Osteoblast (primary cell): ENCODE results near the gene CAMK2G. TPM values are rescaled to one million over a fixed set of nuclear protein-coding genes. Genes with fewer than 3 reads are reported as not detected.

Experiments used
- DNase-seq: peaks from one replicate; pipeline ENCODE4 v3.0.0; 2011; ENCODE audit warnings: low spot score, mixed read lengths; ENCODE audit not compliant: insufficient read length; ENCODE audit errors: missing footprints
- H2AFZ ChIP-seq: 2 replicates; pipeline ENCODE4 v1.6.0; 2011; ENCODE audit warnings: mild to moderate bottlenecking, low read length
- H3K27ac ChIP-seq: 2 replicates; pipeline ENCODE4 v1.5.1; 2011; ENCODE audit warnings: mild to moderate bottlenecking, low read depth, low read length, moderate library complexity
- H3K27me3 ChIP-seq: 2 replicates; pipeline ENCODE4 v1.6.0; 2012; ENCODE audit warnings: mild to moderate bottlenecking, control low read depth, inconsistent platforms, low read length, moderate library complexity; ENCODE audit not compliant: insufficient read depth
- H3K36me3 ChIP-seq: 2 replicates; pipeline ENCODE4 v1.5.1; 2011; ENCODE audit warnings: mild to moderate bottlenecking, low read length, control low read depth, moderate library complexity; ENCODE audit not compliant: insufficient read depth
- H3K4me1 ChIP-seq: 2 replicates; pipeline ENCODE4 v1.5.1; 2011; ENCODE audit warnings: mild to moderate bottlenecking, low read length, control low read depth, moderate library complexity; ENCODE audit not compliant: insufficient read depth
- H3K4me2 ChIP-seq: 2 replicates; pipeline ENCODE4 v1.6.0; 2011; ENCODE audit warnings: mild to moderate bottlenecking, low read length; ENCODE audit not compliant: insufficient read depth
- H3K4me3 ChIP-seq: fragments of 200-600 bp; sonication (generic); 3 replicates; pipeline ENCODE4 v1.5.1; 2012; ENCODE audit warnings: mild to moderate bottlenecking, low read length, inconsistent platforms; ENCODE audit not compliant: insufficient read depth
- H3K79me2 ChIP-seq: 2 replicates; pipeline ENCODE4 v1.6.0; 2012; ENCODE audit warnings: mild to moderate bottlenecking, low read length, control low read depth, inconsistent platforms; ENCODE audit not compliant: insufficient read depth
- H3K9me3 ChIP-seq: 2 replicates; pipeline ENCODE4 v1.5.1; 2011; ENCODE audit warnings: low read depth, low read length, control low read depth
- H4K20me1 ChIP-seq: 2 replicates; pipeline ENCODE4 v1.6.0; 2012; ENCODE audit warnings: mild to moderate bottlenecking, low read length, control low read depth; ENCODE audit not compliant: insufficient read depth
- CTCF ChIP-seq: IDR thresholded peaks from 2 replicates; pipeline ENCODE4 v1.5.1; 2011; ENCODE audit warnings: mild to moderate bottlenecking, low read depth, low read length, moderate library complexity; ENCODE audit errors: extremely low read depth
- total RNA-seq: library from RNA; depleted of rRNA; stranded (reverse); fragments of >200 nt; gene quantifications from 2 replicates; pipeline ENCODE4 v1.2.3, GENCODE V29; 2012

CAMK2G gene
- total RNA-seq, 1 donor: 22.4 TPM

- no peak overlapping the region for H3K4me2 ChIP-seq
- peaks cover 12% of the 10 kb centered on the region for H3K36me3 ChIP-seq
- no peak for TF ChIP-seq CTCF
- no peaks in the 10 kb centered on the region for H3K9me3 ChIP-seq
- H3K79me2 ChIP-seq: peaks cover 18% of the 10 kb centered on the region
- H3K4me3 ChIP-seq: no peak overlapping the region
- H2AFZ ChIP-seq: no peak overlapping the region
- peak; percentile 96 for DNase-seq
- peaks cover 2% of the 10 kb centered on the region for H4K20me1 ChIP-seq
- H3K27ac ChIP-seq: peak overlapping the region; percentile 91
- no peaks in the 10 kb centered on the region for H3K27me3 ChIP-seq
- peaks cover 59% of the 10 kb centered on the region for H3K4me1 ChIP-seq
Measured at GRCh38 chr10:73908853-73909539, 34.6 kb upstream of the CAMK2G start.

DNA sequence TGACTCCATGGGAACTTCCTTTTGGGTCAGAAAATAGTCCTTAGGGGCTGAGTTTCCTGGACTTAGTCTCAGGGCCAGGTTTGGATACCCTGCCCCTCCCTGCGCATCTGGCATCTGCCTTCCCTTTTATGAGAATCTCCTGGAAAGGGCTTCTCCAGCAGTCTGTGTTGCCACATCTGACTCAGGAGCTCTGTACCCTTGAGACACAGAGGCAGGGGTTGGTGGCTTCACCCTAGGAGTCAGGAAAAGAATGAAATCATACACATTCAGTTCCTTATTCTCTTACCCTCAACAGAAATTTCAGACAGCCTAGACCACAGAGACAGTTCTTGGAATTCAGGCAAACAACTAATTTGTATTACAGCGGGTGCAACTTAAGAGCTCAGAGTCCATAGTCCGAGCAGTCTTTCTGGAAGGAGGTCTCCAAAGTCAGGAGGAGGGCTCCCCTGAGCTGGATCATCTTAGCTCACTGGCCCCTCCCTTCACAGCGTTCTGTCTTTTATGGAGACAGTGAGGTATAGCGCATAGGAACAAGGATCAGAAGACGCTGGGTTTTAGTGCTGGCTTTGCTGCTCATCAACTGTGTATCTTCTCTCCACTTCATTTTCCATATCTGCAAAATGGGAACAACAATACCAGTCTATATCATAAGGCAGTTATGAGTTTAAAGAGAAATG is 33.6 kb upstream of the CAMK2G start:
- H2AFZ ChIP-seq: no peak overlapping the region
- peaks cover 59% of the 10 kb centered on the region for H3K4me1 ChIP-seq
- no peak for TF ChIP-seq CTCF
- no peaks in the 10 kb centered on the region for H3K9me3 ChIP-seq
- peak; percentile 86 for DNase-seq
- H3K27ac ChIP-seq: peak overlapping the region; percentile 91
- peak overlapping the region; percentile 76 for H3K4me2 ChIP-seq
- H3K36me3 ChIP-seq: peaks cover 3% of the 10 kb centered on the region
- peaks cover 14% of the 10 kb centered on the region for H3K79me2 ChIP-seq
- no peak overlapping the region for H3K4me3 ChIP-seq
- no peaks in the 10 kb centered on the region for H4K20me1 ChIP-seq
- no peaks in the 10 kb centered on the region for H3K27me3 ChIP-seq

- H3K36me3 ChIP-seq: no peaks in the 10 kb centered on the region
- peak overlapping the region; percentile 12 for H3K4me3 ChIP-seq
- H2AFZ ChIP-seq: peak overlapping the region; percentile 82
- H4K20me1 ChIP-seq: no peaks in the 10 kb centered on the region
- H3K27me3 ChIP-seq: no peaks in the 10 kb centered on the region
- peaks cover 50% of the 10 kb centered on the region for H3K4me1 ChIP-seq
- H3K4me2 ChIP-seq: peak overlapping the region; percentile 76
- H3K27ac ChIP-seq: peak overlapping the region; percentile 91
- TF ChIP-seq CTCF: no peak
- peak; percentile 95 for DNase-seq
- no peaks in the 10 kb centered on the region for H3K9me3 ChIP-seq
- H3K79me2 ChIP-seq: peaks cover 5% of the 10 kb centered on the region
Measured at GRCh38 chr10:73906524-73907447, 32.4 kb upstream of the CAMK2G start.
